K562 (cell line): ENCODE data around the gene CYB561A3. TPM values are rescaled to one million over a fixed set of nuclear protein-coding genes. Genes with fewer than 3 reads are reported as not detected.

Source experiments
- BCL6 ChIP-seq: fragments of 250-450 bp; sonication (Bioruptor Pico); IDR thresholded peaks from 2 replicates; pipeline ENCODE4 v1.4.0; 2020
- CCNT2 ChIP-seq: IDR thresholded peaks from 2 replicates; pipeline ENCODE4 v1.6.1; 2011; ENCODE audit warnings: borderline replicate concordance, low read depth, mild to moderate bottlenecking, moderate library complexity, mixed read lengths, low read length; ENCODE audit not compliant: insufficient read length; ENCODE audit errors: extremely low read depth
- CEBPZ ChIP-seq: fragments of 150-350 bp; IDR thresholded peaks from 2 replicates; pipeline ENCODE4 v1.6.1; 2014; ENCODE audit warnings: low read depth, mild to moderate bottlenecking, low read length, borderline replicate concordance
- ETS1 ChIP-seq: conservative IDR thresholded peaks from 2 replicates; pipeline ENCODE4 v1.6.1; 2011; ENCODE audit warnings: low read depth, mild to moderate bottlenecking, low read length; ENCODE audit not compliant: control insufficient read depth
- HMG20B ChIP-seq: fragments of 250-450 bp; sonication (Bioruptor Pico); IDR thresholded peaks from 2 replicates; pipeline ENCODE4 v1.5.0; 2021; ENCODE audit warnings: mild to moderate bottlenecking
- KDM5B ChIP-seq: fragments of 200-600 bp; sonication (generic); IDR thresholded peaks from 2 replicates; pipeline ENCODE4 v1.6.1; 2012; ENCODE audit warnings: low read depth, mild to moderate bottlenecking, moderate library complexity, low read length, control low read depth, inconsistent platforms; ENCODE audit not compliant: insufficient replicate concordance
- NFIX ChIP-seq: fragments of 250-450 bp; sonication (Bioruptor Pico); IDR thresholded peaks from 2 replicates; pipeline ENCODE4 v1.4.0; 2020; ENCODE audit warnings: low read depth, mild to moderate bottlenecking, moderate library complexity
- POLR2B ChIP-seq: fragments of 450-650 bp; IDR thresholded peaks from 2 replicates; pipeline ENCODE4 v1.6.1; 2018; ENCODE audit warnings: low read depth; ENCODE audit not compliant: partially characterized antibody
- ZNF263 ChIP-seq: sonication (generic); formaldehyde crosslinking; IDR thresholded peaks from 2 replicates; pipeline ENCODE4 v1.8.0; 2022; ENCODE audit warnings: mild to moderate bottlenecking, missing genetic modification reagents, borderline replicate concordance
- polyA plus RNA-seq, 8 experiments: library from polyadenylated mRNA; depleted of rRNA in 4 of 8; stranded (reverse) in 5 of 8; unstranded in 3 of 8; fragments of >200 nt; fragmentation: Nextera tagmentation in 2 of 8; fragmentation: Illumina TruSeq in 1 of 8; extraction: Ambion mirVana in 2 of 8; extraction: Trizol in 1 of 8; gene quantifications; 2 replicates each; pipeline versions ENCODE4 v1.2.1 to v1.2.3, GENCODE V29; 2011 to 2014; ENCODE audit warnings: inconsistent platforms in 1 of 8, missing spikeins in 1 of 8
- total RNA-seq, 7 experiments: library from RNA; depleted of rRNA in 6 of 7; stranded (reverse); fragments of >200 nt in 6 of 7; fragmentation: Illumina TruSeq in 2 of 7; extraction: Trizol in 2 of 7; gene quantifications; 2 replicates each; pipeline versions ENCODE4 v1.2.1 to v1.2.3, GENCODE V29; 2011 to 2021; ENCODE audit warnings: low replicate concordance in 1 of 7

Gene CYB561A3
- total and polyA plus RNA-seq, 9 of the 15 experiments (the other 6 are each of a cell fraction or from before 2014, with no cell fraction given), result 29.2 to 78.9 (median 37.9) TPM

DNA sequence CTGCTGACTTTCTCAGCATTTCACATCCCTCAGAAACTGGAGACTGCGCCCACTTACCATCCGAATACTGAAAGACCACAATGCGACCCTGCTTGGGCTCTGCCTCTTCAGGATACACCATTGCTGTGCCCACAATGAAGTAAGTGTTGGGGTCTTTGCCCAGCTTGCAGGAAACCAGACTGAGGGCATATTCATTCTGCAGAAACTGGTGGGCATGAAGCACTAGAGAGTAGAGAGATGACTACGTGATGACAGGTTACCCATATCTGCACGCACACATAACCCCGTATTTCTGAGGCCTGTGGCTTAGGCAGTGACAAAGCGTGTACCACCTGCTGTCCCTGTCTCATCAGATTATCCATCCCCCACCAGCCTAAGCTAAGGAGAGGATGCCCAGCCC lies 51.9 kb downstream of the CYB561A3 start (continued):
- TF ChIP-seq ZNF263 (CRISPR knock-in tag), result no peak
- TF ChIP-seq POLR2B, result no peak
- no peak for TF ChIP-seq ETS1
- TF ChIP-seq BCL6 (CRISPR knock-in tag), result no peak
- TF ChIP-seq CEBPZ, result no peak
- TF ChIP-seq KDM5B, result no peak
- no peak for TF ChIP-seq CCNT2
- no peak for TF ChIP-seq NFIX
- no peak for TF ChIP-seq HMG20B (CRISPR knock-in tag)
